Mesenchymal stem cell (in vitro differentiated cells and primary cell): ENCODE results near the gene PDP2.

Source experiments
- DNase-seq: peaks from one replicate; pipeline ENCODE4 v3.0.0-alpha.2; 2013
- H2AFZ ChIP-seq: one replicate; pipeline ENCODE4 v1.6.1; 2013; ENCODE audit warnings: low read depth, mild to moderate bottlenecking, control low read depth, inconsistent platforms, low read length, moderate library complexity
- H2AK5ac ChIP-seq: 2 replicates; pipeline ENCODE4 v1.6.1; 2013; ENCODE audit warnings: low read length, moderate library complexity, mild to moderate bottlenecking, inconsistent platforms; ENCODE audit not compliant: severe bottlenecking
- H2BK120ac ChIP-seq: one replicate; pipeline ENCODE4 v1.6.1; 2013; ENCODE audit warnings: low read depth, mild to moderate bottlenecking, inconsistent platforms, low read length, moderate library complexity
- H2BK12ac ChIP-seq, 2 experiments: one replicate each; pipeline ENCODE4 v1.6.1; 2013; ENCODE audit warnings: inconsistent platforms in 2 of 2, low read length in 2 of 2, mild to moderate bottlenecking in 2 of 2, moderate library complexity in 2 of 2, control low read depth in 1 of 2
- H2BK15ac ChIP-seq: one replicate; pipeline ENCODE4 v1.6.1; 2013; ENCODE audit warnings: mild to moderate bottlenecking, low read depth, inconsistent platforms; ENCODE audit not compliant: poor library complexity, severe bottlenecking
- H2BK5ac ChIP-seq: 2 replicates; pipeline ENCODE4 v1.6.1; 2013; ENCODE audit warnings: low read depth, mild to moderate bottlenecking, low read length, control low read depth, inconsistent platforms; ENCODE audit not compliant: poor library complexity, severe bottlenecking
- H3K14ac ChIP-seq, 2 experiments: one replicate each; pipeline ENCODE4 v1.6.1; 2013; ENCODE audit warnings: inconsistent platforms in 2 of 2, low read length in 2 of 2, control low read depth in 1 of 2, mild to moderate bottlenecking in 1 of 2, moderate library complexity in 1 of 2
- H3K18ac ChIP-seq, 2 experiments: one replicate each; pipeline ENCODE4 v1.6.1; 2013; ENCODE audit warnings: inconsistent platforms in 2 of 2, low read length in 2 of 2, control low read depth in 1 of 2, low read depth in 1 of 2, mild to moderate bottlenecking in 1 of 2
- H3K23ac ChIP-seq, 2 experiments: one replicate each; pipeline ENCODE4 v1.6.1; 2013; ENCODE audit warnings: inconsistent platforms in 2 of 2, low read length in 2 of 2, mild to moderate bottlenecking in 2 of 2, moderate library complexity in 2 of 2, control low read depth in 1 of 2
- H3K27ac ChIP-seq: 2 replicates; pipeline ENCODE4 v1.5.1; 2013; ENCODE audit warnings: mild to moderate bottlenecking, moderate library complexity, low read length, control low read depth, inconsistent platforms; ENCODE audit not compliant: poor library complexity, severe bottlenecking
- H3K27me3 ChIP-seq, 2 experiments: 2 replicates each; pipeline versions ENCODE4 v1.6.1 to v1.7.0; 2013; ENCODE audit warnings: low read length in 2 of 2, mild to moderate bottlenecking in 2 of 2, moderate library complexity in 2 of 2, control low read depth in 1 of 2, inconsistent platforms in 1 of 2; ENCODE audit not compliant: control insufficient read depth in 1 of 2, insufficient read depth in 1 of 2
- H3K36me3 ChIP-seq, 2 experiments: 2 replicates each; pipeline versions ENCODE4 v1.6.1 to v1.7.0; 2013; ENCODE audit warnings: low read length in 2 of 2, control low read depth in 1 of 2, inconsistent platforms in 1 of 2, low read depth in 1 of 2, mild to moderate bottlenecking in 1 of 2; ENCODE audit not compliant: insufficient read depth in 2 of 2, control insufficient read depth in 1 of 2
- H3K4ac ChIP-seq, 2 experiments: one replicate each; pipeline ENCODE4 v1.6.1; 2013; ENCODE audit warnings: inconsistent platforms in 2 of 2, low read length in 2 of 2, mild to moderate bottlenecking in 2 of 2, moderate library complexity in 2 of 2, control low read depth in 1 of 2, low read depth in 1 of 2
- H3K4me1 ChIP-seq: 2 replicates; pipeline ENCODE4 v1.6.1; 2013; ENCODE audit warnings: low read depth, low read length, control low read depth; ENCODE audit not compliant: control insufficient read depth, insufficient read depth
- H3K4me2 ChIP-seq: 2 replicates; pipeline ENCODE4 v1.6.1; 2013; ENCODE audit warnings: low read length, mild to moderate bottlenecking, inconsistent platforms; ENCODE audit not compliant: poor library complexity, severe bottlenecking
- H3K4me3 ChIP-seq, 2 experiments: 2 replicates each; pipeline versions ENCODE4 v1.5.1 to v1.7.0; 2013; ENCODE audit warnings: low read length in 2 of 2, mild to moderate bottlenecking in 2 of 2, control low read depth in 1 of 2, low read depth in 1 of 2; ENCODE audit not compliant: insufficient read depth in 1 of 2
- H3K79me1 ChIP-seq: replicated peaks from 2 replicates; pipeline ENCODE4 v1.6.1; 2013; ENCODE audit warnings: mild to moderate bottlenecking, control low read depth, low read length, inconsistent platforms; ENCODE audit not compliant: poor library complexity, severe bottlenecking
- H3K9ac ChIP-seq: 2 replicates; pipeline ENCODE4 v1.7.0; 2013; ENCODE audit warnings: mild to moderate bottlenecking, low read length, moderate library complexity
- H3K9me3 ChIP-seq: 2 replicates; pipeline ENCODE4 v1.7.0; 2013; ENCODE audit warnings: mild to moderate bottlenecking, low read length; ENCODE audit not compliant: control insufficient read depth
- H4K8ac ChIP-seq: one replicate; pipeline ENCODE4 v1.6.1; 2013; ENCODE audit warnings: inconsistent platforms, mild to moderate bottlenecking, low read length, moderate library complexity
- H4K91ac ChIP-seq: one replicate; pipeline ENCODE4 v1.6.1; 2013; ENCODE audit warnings: mild to moderate bottlenecking, low read length, inconsistent platforms
- WGBS: methylation state at CpG from one replicate; pipeline ENCODE4 v1.1.7; 2013; ENCODE audit warnings: mixed read lengths; 5-methylcytosine and 5-hydroxymethylcytosine counted together

PDP2 gene

DNA sequence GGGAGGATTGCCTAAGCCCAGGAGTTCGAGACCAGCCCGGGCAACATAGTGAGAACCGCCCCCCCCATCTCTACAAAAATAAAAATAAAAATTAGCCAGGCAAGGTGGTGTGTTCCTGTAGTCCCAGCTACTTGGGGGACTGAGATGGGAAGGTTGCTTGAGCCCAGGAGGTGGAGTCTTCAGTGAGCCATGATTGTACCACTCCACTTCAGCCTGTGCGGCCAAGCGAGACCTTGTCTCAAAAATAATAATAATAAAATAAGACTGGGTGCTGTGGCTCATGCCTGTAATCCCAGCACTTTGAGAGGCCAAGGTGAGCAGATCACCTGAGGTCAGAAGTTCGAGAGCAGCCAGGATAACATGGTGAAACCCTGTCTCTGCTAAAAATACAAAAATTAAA lies 11.5 kb downstream of the PDP2 start:
- no peak for DNase-seq
- no peak overlapping the region for H3K4ac ChIP-seq
- WGBS = 83% methylated on average over 1 of the region's 6 CpGs

DNA sequence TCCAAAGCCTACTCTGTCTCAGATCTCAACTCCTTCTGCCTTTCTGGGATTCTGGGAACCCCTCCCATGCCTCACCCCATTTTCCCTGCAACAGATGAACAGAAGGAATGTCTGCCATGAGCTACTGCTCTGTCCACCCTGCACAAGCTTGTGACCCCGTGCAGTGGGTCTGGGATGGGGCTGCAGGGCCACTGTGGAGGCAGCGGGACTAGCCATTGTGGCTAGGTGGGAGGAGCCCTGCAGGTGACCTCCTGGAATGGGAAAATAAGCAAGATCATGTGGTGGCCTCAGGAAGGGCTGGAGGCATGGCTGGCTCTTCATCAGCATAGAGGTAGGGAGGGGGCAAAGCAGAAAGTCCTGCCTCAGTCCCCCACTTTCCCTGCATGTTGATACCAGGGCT lies 13.7 kb downstream of the PDP2 start:
- peaks cover 3 to 10% of the 10 kb centered on the region in 2 experiments for H3K36me3 ChIP-seq
- H2BK120ac ChIP-seq = no peak overlapping the region
- no peak overlapping the region for H4K8ac ChIP-seq
- no peak overlapping the region for H2BK15ac ChIP-seq
- H3K4me1 ChIP-seq = peaks cover 11% of the 10 kb centered on the region
- no peak overlapping the region for H2BK12ac ChIP-seq
- no peak overlapping the region for H3K14ac ChIP-seq
- no peak overlapping the region for H3K4me2 ChIP-seq
- no peak overlapping the region for H3K4ac ChIP-seq
- H3K4me3 ChIP-seq = no peak overlapping the region
- H3K27ac ChIP-seq = no peak overlapping the region
- no peak overlapping the region for H3K23ac ChIP-seq
- no peaks in the 10 kb centered on the region for H3K9me3 ChIP-seq
- no peak overlapping the region for H2AK5ac ChIP-seq
- H3K27me3 ChIP-seq = no peaks in the 10 kb centered on the region
- H2AFZ ChIP-seq = no peak overlapping the region
- no peak overlapping the region for H2BK5ac ChIP-seq
- H3K18ac ChIP-seq = no peak overlapping the region
- 87% methylated on average over 2 of the region's 2 CpGs for WGBS
- no peak overlapping the region for H3K9ac ChIP-seq
- H3K79me1 ChIP-seq = peaks cover 8% of the 10 kb centered on the region
- H4K91ac ChIP-seq = no peak overlapping the region
- no peak for DNase-seq

More for the DNA sequence above, 11.5 kb downstream of the PDP2 start:
- Histone ChIP-seq H2BK15ac (no peak overlapping the region), H2AFZ (no peak overlapping the region), H3K23ac (no peak overlapping the region), H2BK12ac (no peak overlapping the region), H3K27me3 (no peaks in the 10 kb centered on the region), H3K4me2 (no peak overlapping the region), H3K18ac (no peak overlapping the region), H3K9ac (no peak overlapping the region), H3K14ac (no peak overlapping the region), H3K9me3 (no peaks in the 10 kb centered on the region), H3K79me1 (peaks cover 17% of the 10 kb centered on the region), H3K36me3 (peaks cover 10 to 15% of the 10 kb centered on the region in 2 experiments), H3K4me1 (peaks cover 7% of the 10 kb centered on the region), H2AK5ac (no peak overlapping the region), H3K27ac (no peak overlapping the region), H3K4me3 (no peak overlapping the region), H4K8ac (no peak overlapping the region), H4K91ac (no peak overlapping the region), H2BK5ac (no peak overlapping the region), H2BK120ac (no peak overlapping the region)

DNA sequence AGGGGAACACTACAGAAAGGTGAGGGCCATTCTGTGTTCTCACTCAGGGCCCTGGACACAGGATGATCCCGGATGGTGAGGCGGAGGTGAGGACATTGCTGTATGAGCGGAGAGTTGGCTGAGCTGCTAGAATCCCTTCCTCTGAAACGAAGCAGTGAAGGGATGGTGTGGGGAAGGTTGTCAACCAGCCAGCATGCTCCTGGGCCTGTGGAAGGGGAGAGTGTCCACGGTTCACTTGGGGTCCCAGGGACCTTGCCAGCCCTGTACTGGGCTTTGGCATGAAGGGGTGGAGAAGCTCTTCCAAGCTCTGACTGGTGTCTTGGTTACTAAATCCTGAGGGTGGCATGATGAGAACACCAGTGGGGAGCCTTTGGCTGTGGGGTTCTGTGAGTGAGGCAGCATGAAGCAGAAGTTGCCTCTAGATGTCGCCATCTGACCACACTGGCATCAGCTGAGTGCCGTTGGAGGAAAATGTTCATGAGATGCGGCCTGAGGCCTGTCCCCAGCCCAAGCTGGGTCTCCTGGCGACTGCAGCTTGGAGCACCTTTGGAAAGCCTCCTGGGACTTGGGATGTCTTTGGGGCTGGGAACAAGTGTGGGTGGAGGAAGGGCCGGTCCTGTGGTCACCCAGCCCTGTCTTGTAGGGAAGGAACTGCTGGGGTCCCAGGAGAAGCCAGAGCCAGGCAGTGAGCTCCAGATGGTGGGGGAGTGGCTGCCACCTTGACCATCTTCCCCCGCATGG lies 14.8 kb downstream of the PDP2 start:
- H3K79me1 ChIP-seq = peaks cover 6% of the 10 kb centered on the region
- H3K4ac ChIP-seq = no peak overlapping the region
- no peak overlapping the region for H3K23ac ChIP-seq
- no peak overlapping the region for H3K14ac ChIP-seq
- no peaks in the 10 kb centered on the region for H3K27me3 ChIP-seq
- peak overlapping the region; percentile 23 for H3K9ac ChIP-seq
- peaks cover 18% of the 10 kb centered on the region for H3K4me1 ChIP-seq
- no peak overlapping the region for H3K4me3 ChIP-seq
- H4K91ac ChIP-seq = peak overlapping the region; percentile 76
- no peak overlapping the region for H3K4me2 ChIP-seq
- H2BK120ac ChIP-seq = peak overlapping the region; percentile 38
- H4K8ac ChIP-seq = peak overlapping the region; percentile 67
- no peaks in the 10 kb centered on the region for H3K9me3 ChIP-seq
- peak overlapping the region; percentile 57 for H2BK15ac ChIP-seq
- no peak overlapping the region for H3K18ac ChIP-seq
- 47% methylated on average over 11 of the region's 11 CpGs for WGBS
- H2AK5ac ChIP-seq = no peak overlapping the region
- no peak overlapping the region for H3K27ac ChIP-seq
- DNase-seq = peak; percentile 83
- H3K36me3 ChIP-seq = peaks cover 3 to 8% of the 10 kb centered on the region in 2 experiments
- no peak overlapping the region for H2AFZ ChIP-seq
- no peak overlapping the region for H2BK5ac ChIP-seq
- H2BK12ac ChIP-seq = peak overlapping the region; percentile 38 to 97

DNA sequence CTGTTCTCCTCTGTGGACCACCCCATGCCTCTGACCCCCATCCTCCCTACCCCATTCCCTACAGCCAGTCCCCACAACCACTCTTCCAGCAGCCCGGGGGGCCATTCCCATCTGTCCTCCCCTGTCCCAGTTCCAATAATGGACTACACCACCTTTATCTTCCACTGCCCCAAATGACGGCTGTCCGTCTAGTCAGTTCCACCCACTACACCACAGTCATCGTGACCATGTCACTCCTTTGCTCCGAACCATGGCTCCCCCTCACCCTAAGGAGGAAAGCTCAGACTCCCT lies 15.3 kb downstream of the PDP2 start:
- Histone ChIP-seq H2AFZ (no peak overlapping the region), H2BK120ac (peak overlapping the region; percentile 38), H3K4ac (no peak overlapping the region), H2AK5ac (peak overlapping the region; percentile 6), H4K91ac (peak overlapping the region; percentile 76), H3K9me3 (no peaks in the 10 kb centered on the region), H3K27me3 (no peaks in the 10 kb centered on the region), H3K36me3 (peaks cover 3 to 8% of the 10 kb centered on the region in 2 experiments), H3K4me3 (no peak overlapping the region), H4K8ac (peak overlapping the region; percentile 67), H3K9ac (peak overlapping the region; percentile 23), H2BK12ac (peak overlapping the region in 1 of 2 experiments; percentile 38), H3K4me1 (peaks cover 23% of the 10 kb centered on the region), H2BK15ac (peak overlapping the region; percentile 57), H3K27ac (no peak overlapping the region), H3K79me1 (peaks cover 5% of the 10 kb centered on the region), H3K23ac (no peak overlapping the region), H3K4me2 (no peak overlapping the region), H3K18ac (no peak overlapping the region), H3K14ac (no peak overlapping the region), H2BK5ac (no peak overlapping the region)
- no peak for DNase-seq
- 91% methylated on average over 5 of the region's 5 CpGs for WGBS
